ENCODE data around the gene UBL7.

DNA sequence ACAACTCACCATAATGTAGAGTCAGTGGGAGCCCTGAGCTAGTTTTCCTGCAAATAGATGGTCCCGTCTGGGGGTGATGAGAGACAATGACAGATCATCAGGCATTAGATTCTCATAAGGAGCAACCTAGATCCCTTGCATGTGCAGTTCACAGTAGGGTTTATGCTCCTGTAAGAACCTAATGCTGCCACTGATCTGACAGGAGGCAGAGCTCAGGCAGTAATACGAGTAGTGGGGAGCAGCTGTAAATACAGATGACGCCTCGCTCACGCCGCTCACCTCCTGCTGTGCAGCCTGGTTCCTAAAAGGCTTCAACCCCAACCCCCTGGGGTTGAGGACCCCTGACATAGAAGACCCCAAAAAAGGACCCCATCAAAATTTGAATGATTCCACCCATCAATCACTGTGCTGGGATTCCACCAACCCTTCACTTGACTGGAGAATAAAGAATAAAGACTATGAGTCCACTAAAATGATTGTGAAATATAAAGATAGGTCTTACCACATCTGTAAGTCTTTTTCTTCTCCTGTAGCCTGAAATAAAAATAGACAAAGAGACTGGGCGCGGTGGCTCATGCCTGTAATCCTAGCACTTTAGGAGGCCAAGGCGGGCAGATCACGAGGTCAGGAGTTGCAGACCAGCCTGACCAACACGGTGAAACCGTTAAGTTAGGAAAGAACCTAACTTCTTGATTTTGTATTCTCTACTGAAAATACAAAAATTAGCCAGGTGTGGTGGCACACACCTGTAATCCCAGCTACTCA is 9.9 kb upstream of the UBL7 start:
- TF ChIP-seq BRCA1 (IDR thresholded peaks at IDR 0.05; ENCODE audit: low read depth, low read length) (no peak), EP300 (IDR thresholded peaks at IDR 0.05; ENCODE audit: borderline replicate concordance in 1 of 2, control insufficient read depth in 1 of 2, low read depth in 2 of 2, low read length in 2 of 2) (no peak), YY1 (IDR thresholded peaks at IDR 0.05; ENCODE audit: low read depth, low read length) (no peak), HCFC1 (IDR thresholded peaks at IDR 0.05; ENCODE audit: low read length) (no peak), JUNB (IDR thresholded peaks at IDR 0.05) (no peak)

Data from GM12878 (cell line).